NCI-H82 (cell line): Measurements from ENCODE around the gene TSPAN18.

Source experiments
- DNase-seq: peaks from one replicate; lab custom pipeline; 2025; lab: John Stamatoyannopoulos, UW

Gene TSPAN18

DNA sequence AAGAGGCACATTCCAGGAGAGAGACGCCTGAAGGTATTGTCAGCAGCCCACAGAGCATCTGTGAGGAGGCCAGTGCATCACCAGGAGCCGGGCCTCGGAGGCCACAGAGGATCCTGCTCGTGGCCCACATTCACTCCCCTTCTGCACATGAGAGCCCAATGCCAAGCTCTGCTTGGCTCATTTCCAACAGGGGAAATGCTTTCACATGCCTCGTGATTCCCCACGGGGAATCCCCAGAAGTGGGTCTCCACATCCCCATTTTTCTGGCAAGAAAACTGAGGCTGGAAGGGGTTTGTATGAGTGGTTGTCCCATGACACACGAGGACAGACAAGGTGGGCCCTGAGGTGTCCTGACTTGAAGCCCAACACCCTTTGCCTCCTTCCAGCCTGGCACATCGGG is 189.6 kb downstream of the TSPAN18 start:
- DNase-seq, result no peak

DNA sequence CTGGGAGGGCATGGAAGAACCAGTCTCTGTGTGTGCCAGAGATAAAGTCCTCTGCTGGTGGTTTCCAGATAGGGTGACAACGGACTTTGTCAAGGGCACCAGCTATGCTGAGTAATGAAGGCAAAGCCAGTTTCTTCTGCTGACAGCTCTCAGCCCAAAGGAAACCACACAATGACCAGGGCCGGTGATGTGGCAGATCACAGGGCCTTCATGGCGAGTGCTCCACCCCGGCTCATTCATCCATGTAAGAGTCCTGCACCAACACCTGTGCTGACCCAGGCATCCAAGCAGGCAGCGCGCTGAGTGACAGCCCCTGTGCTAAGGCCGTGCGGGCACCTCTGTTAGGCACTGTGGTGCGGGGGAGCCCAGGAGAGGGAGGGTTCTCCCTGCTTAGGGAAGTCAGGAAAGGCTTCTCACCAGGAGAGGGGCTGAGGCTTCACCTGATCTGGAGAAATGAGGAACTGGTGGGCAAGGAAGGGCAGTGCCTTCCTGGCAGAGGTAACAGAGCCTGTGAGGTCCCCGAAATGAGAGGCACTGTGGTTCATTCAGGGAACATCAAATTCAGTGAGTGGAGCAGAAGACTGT is 190.1 kb downstream of the TSPAN18 start:
- no peak for DNase-seq

GRCh38 chr11:44917741-44918140 is 191.0 kb downstream of the TSPAN18 start:
- DNase-seq, result no peak

GRCh38 chr11:44920451-44920850 is 193.7 kb downstream of the TSPAN18 start:
- no peak for DNase-seq

GRCh38 chr11:44923115-44923514 is 196.4 kb downstream of the TSPAN18 start:
- no peak for DNase-seq

GRCh38 chr11:44923806-44924205 is 197.0 kb downstream of the TSPAN18 start:
- no peak for DNase-seq

DNA sequence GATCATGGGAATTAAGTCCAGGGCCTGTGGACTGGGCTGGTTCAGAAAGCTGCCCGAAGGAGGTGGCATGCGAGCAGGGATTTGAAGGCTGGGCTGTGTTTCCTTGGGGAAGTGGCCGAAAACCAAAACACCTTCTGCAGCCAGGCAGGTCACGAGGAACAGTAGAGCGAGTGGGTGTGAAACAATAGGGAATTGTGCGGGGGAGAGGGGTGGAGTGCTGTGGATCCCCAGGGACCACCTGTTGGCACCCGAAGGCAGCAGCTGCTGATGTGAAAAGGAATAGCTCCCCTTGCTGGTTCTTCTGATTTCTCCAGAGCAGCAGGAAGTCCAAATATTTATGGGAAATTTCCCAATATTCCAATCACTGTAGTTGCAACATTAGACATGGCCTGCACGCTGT is 199.3 kb downstream of the TSPAN18 start:
- DNase-seq, result peak; percentile 20

- DNase-seq, result peak; percentile 89
These were observed 200.5 kb downstream of the TSPAN18 start for GRCh38 chr11:44927174-44927661.

GRCh38 chr11:44928144-44928543 is 201.4 kb downstream of the TSPAN18 start:
- DNase-seq, result peak; percentile 40

DNA sequence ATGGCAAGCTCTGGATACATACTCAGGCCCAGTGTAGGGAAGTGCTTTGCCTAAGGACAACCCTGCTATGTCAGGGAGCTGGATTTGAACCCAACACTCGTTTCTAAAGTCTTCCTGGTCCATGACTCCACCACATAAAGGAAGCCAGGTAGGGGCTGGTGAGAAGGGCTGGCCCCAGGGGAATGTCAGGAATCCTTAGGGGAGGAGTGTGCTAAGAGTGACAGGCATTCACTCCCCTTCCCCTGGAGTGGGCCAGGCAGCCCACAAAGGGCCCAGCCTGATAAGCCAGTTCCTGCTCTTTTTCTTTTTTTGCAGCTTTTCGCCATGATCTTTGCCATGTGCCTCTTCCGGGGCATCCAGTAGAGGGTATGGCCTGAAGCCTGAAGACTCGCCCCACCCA is 202.1 kb downstream of the TSPAN18 start:
- no peak for DNase-seq

DNA sequence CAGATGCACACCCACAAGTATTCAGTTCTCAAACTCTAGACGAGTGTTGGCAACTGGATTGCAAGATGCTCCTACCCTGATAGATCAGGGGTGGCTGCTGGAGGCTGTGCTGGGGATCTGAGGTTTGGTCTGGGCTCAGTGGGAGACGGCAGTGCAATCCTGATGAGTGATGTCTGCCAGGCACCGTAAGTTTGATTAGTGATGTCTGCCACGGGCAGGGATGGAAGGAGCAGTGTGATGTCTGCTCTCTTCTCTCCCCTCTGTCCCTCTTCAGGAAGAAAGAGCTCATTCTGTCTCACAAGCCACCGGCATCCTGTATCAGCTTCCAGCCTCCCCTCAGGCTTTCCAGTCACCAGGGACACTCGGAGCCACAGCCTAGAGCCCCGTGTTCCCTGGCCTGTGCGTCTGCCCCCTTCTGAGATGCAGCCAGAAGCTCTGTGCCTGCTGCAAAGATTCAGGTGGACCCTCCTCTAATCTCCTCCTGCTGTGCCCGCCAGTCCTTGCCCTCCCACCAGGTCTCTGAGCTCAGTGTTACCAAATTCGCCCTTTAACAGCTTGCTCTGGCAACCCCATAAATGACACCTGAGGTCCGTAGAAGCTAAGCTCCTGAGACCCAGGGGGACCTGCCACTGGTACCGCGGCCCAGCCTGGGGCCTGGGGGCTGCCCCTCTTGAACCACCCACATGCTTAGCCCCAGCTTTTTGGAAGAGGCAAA is 204.0 kb downstream of the TSPAN18 start:
- no peak for DNase-seq

GRCh38 chr11:44931466-44931865 is 204.7 kb downstream of the TSPAN18 start:
- no peak for DNase-seq

- DNase-seq, result no peak
These were observed 207.3 kb downstream of the TSPAN18 start for GRCh38 chr11:44934110-44934509.

- DNase-seq, result no peak
These were observed 208.0 kb downstream of the TSPAN18 start for GRCh38 chr11:44934735-44935250.

DNA sequence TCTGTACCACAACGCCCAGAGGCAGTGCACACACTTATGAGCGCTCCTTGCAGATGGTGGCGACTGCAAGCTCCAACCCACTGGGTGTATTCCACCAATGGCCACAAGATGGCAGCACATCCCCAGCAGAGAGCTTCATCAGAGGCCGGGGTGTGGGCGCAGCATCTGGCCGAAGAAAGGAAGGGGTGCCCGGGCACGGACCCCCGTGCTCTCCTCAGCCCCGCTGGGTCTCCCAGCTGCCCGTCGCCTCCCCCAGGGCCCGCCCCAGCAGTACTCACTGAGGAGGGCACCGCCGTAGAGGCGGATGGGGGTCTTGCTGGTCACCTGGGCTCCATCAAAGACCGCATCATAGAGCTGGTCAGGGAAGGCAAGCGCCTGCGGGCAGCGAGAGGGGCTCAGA is 209.8 kb downstream of the TSPAN18 start:
- peak; percentile 73 for DNase-seq

DNA sequence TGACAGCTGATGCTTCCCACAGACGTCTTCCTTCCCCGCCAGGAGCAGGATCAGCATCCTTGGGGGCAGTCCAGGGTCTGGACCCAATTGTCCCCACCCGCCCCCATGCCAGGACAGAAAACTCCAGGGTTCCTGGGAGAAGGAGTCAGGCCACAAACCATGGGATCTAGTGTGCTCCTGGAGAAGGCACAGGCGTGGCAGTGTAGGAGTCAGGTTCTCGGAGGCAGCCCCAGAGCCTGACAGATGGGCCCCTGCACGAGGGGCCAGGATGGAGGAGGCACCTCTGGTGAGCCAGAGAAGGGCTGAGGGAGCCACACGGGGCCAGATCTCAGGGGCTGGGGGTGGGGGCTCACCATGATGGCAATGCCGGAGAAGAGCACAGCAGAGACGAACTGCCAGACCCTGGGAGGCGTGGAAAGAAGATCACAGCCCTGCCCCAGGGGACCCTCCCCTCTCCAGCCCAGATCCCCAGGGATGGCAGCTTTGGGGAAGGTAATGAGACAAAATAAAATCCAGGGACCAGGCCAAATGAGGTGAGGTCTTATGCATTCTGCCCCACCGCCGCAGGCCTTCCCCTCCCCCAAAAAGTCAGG is 210.3 kb downstream of the TSPAN18 start:
- peak; percentile 88 for DNase-seq

DNA sequence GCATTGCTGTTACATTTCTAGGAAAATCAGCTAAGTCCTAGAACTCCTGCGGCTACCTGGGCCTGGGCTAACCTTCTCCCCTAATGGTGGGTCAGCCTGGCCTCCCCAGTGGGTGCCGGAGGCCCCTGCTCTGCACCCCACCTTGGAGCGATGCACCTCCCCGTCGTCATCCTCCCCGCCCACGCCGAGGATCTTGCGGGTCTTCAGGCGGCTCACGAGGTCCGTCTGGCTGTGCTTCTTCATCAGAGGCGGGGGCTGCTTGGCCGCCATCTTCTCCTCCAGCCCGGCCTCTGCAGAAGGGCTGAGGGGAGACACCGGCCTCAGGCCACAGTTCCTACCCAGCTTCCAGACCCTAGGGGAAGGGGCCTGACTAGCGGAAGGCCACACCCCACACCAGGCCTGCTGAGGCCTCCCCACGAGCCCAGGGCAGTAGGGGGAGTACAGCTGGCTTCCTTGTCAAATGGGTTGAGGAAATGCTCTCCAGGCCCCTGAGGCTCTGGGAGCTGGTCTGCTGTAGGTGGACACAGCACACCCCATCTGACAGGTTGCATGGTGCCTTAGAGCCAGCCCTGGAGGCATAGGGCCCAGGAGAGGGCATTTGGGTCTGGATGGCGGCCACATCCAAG is 211.4 kb downstream of the TSPAN18 start:
- DNase-seq, result peak; percentile 13

DNA sequence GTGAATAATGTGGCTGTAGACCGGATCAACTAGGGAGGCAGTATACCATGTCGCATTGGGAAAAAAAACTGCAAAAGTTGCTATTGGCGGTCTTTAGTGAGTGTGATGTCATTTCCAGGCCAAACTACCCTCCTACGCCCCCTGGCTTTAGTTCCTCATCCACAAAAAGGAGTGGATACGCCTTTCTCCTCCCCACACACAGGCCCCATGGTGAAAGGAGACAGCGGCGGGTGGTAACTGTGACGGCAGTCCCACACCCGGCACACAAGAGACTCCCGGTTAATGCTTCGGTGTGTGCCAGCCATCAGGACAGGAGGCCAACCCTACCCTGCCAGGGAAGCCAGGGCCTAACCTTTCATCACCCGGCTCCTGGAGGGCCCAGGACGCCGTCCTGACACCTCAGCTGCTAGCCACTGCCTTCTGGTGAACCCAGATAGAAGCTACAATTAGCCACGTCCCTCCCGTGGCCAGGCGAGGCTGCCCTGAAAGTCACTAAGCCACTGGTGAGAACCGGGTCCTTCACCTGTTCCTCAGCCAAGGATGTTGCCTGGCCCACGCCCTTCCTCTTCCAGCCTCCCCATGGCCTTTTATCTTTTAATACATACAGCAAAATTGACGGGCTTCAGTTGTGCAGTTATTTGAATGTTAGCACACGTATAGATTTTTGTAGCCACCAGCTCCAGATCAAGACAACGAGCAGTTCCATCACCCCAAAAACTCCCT is 213.1 kb downstream of the TSPAN18 start:
- peak; percentile 31 for DNase-seq

DNA sequence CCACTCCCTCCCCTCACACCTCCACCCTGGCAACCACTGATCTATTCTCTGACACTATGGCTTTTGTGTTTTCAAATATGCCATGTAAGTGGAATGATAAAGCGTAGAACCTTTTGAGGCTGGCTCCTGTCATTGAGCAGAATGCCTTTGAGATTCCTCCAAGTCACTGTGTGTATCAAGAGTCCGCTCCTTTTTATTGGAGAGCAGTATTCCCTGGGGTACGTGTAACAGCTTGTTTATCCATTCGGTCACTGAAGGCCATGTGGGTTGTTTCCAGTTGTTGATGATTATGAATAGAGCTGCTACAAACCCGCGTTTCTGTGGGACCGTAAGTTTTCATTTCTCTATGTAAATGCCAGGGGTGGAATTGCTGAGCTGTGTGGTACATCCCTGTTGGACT is 213.6 kb downstream of the TSPAN18 start:
- DNase-seq, result peak; percentile 27

- no peak for DNase-seq
These were observed 214.1 kb downstream of the TSPAN18 start for GRCh38 chr11:44940835-44941234.

DNA sequence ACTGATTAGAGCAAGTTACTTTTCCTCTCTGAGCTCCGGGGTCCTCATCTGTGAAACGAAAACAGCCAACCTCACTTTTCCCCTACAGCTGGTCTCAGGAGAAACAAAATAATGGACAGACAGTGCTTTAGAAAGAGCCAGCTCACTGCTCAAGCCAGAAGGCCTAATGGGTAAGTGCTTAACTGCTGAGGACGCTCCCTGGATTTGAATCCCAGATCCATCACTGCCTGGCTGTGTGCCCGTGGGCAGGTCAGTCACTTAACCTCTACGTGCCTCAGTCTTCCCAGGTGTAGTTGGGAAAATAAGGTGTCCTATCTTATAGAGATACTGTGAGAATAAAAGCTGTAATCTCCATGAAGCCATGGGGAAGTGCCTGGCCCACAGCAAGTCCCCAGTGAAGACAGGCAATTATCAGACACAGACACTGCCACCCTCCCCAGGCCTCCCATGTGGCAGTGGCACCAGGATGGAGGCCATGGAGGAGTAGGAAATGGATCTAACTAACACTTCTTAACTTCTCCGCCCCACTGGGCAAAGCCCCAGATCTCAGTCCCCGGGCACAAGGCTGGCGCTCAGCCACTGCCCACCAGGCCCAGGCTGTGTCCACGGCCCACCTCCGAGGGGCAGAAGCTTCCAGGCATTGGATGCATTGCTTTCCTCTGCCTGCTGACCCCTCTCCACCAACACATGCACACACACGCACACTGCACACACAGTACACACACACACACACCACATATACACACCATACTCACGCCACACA is 214.7 kb downstream of the TSPAN18 start:
- no peak for DNase-seq
